CD4-positive, alpha-beta T cell treated with Interleukin-15 for 4 hours (primary cell): Measurements from ENCODE around the gene MICU1.
"Not testable (repeated sequence)": the region's sequence is repeated elsewhere in the genome, so short reads cannot be mapped to it uniquely, and the experiment has no call there.

Experiments
- DNase-seq: peaks from one replicate; pipeline ENCODE4 v3.0.0-alpha.2; 2020; ENCODE audit warnings: low spot score

Gene MICU1

DNA sequence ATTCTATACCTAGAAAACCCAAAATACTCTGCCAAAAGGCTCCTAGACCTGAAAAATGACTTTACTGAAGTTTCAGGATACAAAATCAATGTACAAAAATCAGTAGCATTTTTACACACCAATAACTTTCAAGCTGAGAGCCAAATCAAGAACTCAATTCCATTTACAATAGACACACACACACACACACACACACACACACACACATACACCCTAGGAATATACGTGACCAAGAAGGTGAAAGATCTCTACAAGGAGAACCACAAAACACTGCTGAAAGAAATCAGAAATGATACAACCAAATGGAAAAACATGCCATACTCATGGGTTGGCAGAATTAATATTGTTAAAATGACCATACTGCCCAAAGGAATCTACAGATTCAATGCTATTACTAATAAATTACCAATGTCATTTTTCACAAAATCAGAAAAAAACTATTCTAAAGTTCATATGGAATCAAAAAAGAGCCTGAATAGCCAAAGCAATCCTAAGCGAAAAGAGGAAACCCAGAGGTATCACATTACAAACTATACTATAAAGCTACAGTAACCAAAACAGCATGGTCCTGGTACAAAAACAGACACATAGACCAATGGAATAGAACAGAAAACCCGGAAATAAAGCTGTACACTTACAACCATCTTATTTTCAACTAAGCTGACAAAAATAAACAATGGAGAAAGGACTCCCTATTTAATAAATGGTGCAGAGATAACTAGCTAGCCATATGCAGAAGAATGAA, 122.0 kb downstream of the MICU1 start:
- no peak for DNase-seq

DNA sequence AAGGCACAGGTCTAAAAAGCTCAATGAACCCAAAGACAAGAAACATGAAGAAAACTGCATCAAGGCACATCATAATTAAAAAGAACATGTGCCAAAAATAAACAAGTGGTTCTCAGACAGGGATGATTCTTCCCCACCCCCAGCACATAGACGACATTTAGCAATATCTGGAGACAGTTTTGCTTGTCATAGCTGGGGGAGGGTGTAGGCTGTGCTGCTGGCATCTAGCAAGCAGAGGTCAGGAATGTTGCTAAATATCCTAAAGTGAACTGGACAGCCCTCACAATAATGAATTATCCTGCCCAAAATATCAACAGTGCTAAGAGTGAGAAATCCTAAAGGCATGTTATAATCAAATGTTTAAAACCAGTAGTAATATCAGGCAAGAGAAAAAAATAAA, 122.6 kb downstream of the MICU1 start:
- no peak for DNase-seq

DNA sequence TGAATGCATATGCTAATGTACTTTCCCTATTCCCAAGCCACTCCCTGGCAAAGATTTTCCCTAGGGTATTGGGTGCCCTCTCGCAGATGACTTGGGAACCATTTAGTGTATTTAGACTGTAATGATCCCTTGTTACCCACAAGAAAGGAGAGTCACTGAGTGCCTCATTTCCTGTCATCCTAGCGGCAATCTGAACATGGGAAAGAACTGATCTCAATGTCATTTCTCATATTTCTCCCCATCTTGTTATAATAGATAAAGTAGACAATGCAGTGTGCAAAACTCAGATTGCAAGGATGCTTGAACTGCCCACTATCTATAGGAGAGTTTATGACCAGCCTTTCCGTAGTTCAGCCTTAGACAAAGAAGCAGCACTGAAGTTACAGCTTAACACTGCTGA, 123.3 kb downstream of the MICU1 start:
- no peak for DNase-seq

DNA sequence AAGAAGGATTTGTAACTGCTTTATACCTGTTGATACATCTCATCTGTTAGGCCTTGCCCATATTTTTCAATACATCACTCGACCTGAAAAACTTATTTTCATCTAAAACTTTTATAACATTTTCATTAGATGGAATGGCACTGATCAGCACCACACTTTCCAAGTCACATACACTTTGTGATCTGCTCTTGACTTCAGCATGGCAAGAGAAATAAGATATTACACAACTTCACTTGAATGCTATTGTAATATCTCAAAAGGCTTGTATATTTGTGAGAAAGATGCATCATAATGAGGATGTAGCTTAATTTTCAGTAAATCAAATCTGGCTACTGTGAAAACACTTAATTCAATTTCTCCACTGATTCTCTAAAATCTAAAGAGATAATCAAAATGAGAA, 126.2 kb downstream of the MICU1 start:
- no peak for DNase-seq

DNA sequence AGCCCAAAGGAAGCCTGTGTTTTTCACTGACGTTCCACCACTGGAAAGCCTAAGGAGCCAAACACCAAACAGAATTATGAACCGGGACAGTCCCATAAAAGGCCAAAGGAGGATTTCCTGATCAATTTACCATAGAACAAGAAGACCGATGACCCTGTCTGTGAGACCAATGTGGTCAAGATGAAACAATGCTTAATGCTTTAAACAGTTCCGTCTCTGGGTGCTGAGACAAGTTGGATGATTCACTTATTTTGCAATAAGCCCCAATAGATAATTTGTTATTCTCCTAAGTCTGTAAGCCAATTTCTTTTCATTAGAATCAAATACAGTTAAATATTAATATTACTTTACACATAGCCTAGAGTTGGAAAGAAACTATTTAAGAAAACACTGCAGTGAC, 134.9 kb downstream of the MICU1 start:
- DNase-seq, result no peak

DNA sequence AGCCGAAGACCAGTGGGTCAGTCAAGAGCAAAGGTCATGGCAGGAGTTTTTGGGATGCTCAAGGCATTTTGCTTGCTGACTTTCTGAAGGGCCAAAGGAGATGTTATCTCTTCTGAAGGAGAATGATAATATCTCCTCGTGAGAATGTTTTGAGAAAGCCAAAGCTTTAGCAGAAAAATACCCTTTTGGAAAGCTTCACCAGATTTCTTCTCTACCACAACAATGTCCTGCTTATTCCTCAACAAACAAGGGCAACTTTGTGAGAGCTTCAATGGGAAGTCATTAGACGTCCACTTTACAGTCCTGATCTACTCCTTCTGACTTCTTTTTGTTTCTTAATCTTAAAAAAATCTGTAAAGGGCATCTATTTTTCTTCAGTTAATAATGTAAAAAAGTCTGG, 138.4 kb downstream of the MICU1 start:
- no peak for DNase-seq

DNA sequence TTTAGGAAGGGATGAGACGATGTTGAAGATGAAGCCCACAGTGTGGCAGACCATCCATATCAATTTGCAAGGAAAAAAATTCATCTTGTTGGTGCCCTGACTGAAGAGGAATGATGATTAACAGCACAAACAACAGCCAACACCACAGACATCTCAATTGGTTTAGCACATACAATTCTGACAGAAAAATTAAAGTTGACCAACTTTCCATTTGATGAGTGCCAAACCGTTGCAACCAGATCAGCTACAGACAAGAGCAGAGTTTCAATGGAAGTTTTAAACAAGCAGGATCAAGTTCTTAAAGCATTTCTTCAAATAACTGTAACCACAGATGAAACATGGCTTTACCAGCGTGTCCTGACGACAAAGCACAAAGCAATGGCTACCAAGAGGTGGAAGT, 138.8 kb downstream of the MICU1 start:
- no peak for DNase-seq

DNA sequence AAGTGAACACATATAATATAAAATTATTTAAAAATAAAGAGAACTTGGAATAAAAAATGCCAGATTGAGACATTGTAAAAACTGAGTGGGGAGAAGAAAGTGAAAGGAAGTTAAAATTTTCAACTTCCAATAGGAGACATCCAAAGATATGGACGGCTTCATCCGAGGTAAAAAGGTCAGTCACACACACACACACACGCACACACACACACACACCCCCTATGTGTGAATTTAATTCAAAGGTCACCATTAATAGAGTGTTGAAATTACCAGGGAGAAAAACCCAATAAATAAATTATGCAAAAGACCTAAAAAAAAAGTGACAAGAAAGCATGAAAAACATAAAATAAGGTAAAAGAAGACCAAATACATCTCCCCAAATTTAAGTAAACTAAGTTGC, 140.2 kb downstream of the MICU1 start:
- DNase-seq, result no peak

DNA sequence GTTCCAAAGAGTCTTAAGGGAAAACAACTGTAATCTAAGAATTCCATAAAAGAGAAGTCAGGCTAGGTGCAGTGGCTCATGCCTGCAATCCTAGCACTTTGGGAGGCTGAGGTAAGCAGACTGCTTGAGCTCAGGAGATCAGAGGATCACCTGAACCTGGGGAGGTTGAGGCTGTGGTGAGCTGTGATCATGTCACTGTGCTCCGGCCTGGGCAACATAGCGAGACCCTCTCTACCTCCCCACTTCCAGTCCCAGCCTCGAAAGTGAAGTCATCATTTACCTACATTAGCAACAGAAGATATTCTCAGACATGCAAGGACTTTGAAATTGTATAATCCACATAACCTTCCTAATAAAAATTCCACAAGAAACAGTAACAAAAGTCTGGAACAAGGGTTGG, 141.4 kb downstream of the MICU1 start:
- no peak for DNase-seq

DNA sequence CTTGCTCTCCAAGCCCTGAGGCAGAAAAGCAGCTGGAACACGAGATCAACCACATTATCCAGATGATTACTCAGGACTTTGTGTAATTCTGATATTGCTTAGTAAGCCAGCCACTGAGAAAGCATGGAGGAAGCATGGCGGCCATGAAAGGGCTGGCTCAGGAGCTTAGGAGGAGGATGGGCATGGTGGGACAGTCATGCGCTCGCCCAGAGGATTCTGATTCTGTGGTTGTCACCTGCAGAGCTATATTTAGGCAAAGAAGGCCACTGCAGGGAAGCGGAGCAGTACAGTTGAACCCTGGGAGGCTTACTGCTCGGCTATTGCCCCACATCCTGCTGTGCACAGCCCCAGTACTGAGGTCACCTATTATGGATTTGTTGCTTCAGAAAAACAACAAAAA, 142.4 kb downstream of the MICU1 start:
- no peak for DNase-seq

DNA sequence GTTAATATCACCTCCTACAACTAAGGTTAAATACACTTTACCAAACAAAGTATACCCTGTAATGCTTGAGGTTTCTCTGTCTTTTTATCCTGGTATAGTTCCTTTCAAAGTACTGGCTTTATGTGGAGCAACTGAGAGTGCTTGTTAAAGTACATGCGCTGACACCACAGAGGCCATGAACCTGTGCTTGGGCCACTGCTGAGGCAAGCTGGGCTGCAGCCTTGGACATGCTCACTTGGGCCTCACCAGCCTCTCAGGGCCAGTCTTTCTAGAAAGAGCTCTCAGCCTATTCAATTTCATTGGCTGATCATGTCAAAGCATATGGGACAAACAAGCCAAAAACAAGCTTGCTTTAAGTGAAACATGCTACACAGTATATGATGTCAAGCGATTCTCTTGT, 145.0 kb downstream of the MICU1 start:
- DNase-seq, result no peak

DNA sequence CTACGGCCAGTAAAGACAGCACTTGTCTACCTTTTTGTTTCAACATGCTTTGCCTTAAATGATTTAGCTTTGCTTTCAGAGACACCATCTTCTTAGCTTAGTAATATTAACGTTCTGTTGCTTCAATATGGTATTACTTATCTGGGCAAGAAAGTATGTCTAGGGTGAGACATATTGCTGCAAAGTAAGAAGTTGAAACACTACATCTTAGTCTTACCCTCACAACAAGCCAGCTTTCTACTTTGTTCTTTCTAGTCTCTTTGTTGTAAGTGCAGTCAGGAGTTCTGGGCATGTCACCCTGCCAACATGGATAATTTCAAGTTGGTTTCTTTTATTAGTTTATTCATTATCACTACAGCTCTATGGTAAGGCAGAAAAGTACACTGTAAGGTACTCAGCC, 148.4 kb downstream of the MICU1 start:
- no peak for DNase-seq

DNA sequence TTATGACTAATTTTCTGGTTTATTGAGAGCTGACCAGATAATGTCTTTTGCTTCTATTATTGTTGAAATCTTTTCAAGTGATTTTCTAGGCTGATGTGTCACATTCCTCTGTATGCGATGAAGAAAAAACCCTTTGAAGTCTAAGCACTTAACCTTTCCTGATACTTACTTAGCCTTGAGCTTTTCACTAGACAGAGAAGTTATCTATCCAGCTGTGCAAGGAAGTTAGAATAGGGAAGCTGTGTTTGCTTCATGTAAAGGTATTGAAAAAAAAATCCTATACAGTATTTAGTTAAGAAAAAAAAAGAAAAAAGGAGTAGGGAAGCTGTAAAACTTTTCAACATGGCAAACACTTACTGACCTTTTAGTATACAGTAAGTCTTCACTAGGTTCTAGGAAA, 153.6 kb downstream of the MICU1 start:
- no peak for DNase-seq

DNA sequence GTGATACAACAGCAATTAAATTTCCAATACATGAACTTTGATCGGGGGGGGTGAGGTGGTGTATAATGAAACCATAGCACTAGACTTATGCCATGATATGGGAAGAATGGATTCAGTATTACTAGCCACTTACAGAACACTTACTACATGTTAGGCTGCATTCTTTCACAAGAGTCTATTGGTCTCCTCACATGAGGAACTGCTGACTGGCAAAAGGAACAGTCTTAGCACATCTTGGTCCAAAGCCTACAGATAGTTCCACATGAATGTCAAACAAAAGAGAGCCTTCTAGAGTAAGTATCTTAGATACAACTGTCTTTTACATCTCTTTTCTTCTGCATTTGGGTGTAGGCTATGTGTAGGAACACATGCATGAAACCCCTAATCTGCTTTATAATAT, 155.2 kb downstream of the MICU1 start:
- no peak for DNase-seq

DNA sequence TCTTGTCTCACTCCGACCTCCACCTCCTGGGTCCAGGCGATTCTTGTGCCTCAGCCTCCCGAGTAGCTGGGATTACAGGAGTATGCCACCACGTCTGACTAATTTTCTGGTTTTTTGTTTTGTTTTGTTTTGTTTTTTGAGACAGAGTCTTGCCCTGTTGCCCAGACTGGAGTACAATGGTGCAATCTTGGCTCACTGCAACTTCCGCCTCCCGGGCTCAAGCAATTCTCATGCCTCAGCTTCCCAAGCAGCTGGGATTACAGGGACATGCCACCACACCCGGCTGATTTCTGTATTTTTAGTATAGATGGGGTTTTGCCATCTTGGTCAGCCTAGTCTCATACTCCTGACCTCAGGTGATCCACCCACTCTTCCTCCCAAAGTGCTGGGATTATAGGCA, 158.8 kb downstream of the MICU1 start:
- DNase-seq, result not testable (repeated sequence)

DNA sequence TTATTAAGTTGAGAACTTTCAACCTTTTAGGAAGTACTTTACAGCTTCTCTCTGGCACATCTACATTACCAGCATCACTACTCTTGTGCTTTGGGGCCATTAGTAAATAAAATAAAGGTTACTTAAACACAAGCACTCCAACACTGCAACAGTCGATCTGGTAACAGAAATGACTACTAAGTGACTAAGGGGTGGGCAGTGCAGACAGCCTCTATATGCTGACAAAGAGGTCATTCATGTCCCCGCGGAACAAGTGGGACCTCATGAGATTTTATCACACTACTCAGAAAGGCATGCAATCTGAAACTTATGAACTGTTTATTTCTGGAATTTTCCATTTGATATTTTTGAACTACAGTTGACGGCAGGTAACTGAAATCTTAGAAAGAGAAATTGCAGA, 159.9 kb downstream of the MICU1 start:
- DNase-seq, result no peak

DNA sequence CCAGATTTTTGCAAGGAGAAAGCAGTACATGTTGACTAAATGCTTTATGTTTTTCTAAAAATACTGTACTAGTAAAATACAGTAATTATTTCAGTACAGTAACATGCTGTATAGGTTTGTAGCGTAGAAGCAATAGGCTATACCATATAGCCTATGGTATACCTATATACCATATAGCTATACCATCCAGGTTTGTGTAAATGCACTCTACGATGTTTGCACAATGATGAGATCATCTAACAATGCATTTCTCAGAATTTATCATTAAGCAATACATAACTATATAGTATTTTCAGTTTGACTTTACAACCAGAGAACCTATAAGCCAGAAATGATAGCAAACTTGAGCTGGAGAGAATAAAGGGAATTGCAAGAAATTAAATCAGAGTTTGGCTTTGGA, 161.4 kb downstream of the MICU1 start:
- no peak for DNase-seq

DNA sequence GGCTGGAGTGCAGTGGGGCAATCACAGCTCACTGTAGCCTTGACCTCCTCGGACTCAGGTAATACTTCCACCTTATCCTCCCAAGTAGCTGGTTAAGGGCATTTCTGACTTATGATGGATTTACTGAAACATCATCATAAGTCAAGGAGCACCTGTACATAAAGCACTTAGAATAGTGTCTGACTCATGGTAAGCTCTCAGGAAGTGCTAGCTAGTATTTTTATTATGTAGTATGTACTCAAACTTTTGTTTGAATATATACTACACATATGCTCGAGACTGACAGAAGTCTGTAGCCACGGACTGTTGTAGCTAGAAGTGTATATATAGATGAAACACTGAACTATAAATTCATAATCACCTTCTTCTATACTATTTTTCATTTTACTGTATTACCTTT, 163.6 kb downstream of the MICU1 start:
- DNase-seq, result no peak

DNA sequence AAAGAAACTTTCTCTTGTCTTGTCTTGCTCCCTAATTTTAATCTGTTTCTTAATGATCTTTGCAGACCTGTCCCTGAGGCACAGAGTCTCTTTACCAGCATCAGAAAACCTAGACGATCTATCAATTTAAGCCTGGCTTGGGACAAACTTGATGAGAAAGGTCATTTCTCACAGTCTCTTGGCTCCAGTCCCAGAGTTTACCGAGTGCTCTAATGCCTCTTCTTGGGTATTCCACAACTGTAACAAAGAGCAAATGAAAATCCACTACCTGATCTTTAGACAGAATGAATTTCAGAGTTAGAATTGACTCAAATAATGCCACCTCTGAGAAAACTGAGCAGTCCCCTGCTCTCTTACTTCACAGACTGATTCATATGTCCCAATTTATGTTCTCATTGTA, 164.8 kb downstream of the MICU1 start:
- no peak for DNase-seq

DNA sequence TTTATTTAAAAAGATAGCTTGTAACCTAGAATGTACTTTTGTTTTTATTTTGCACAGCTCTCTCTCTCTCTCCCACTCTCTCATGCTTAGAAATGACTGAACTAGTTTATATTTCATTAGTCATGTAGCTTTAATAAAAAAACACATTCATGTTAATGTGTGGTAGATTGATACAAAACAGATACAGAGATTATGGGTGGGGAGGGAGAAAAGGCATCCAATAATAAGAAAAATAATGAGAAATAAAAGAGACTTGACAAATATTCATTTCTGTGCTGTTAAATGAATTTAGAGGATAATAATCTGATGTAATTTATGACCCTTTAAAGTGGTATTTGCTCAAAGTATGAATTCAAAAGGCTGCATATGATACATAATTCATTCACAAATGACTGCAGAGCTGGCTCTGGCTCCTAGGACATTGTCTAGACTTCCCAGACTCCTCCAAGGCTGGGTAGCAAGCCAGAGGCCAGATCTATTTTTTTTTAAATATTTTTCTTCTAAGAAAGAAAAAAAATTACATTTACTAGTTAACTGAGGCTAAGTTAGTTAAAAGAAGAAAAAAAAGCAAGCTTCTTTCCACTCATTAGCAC, 165.5 kb downstream of the MICU1 start:
- no peak for DNase-seq

DNA sequence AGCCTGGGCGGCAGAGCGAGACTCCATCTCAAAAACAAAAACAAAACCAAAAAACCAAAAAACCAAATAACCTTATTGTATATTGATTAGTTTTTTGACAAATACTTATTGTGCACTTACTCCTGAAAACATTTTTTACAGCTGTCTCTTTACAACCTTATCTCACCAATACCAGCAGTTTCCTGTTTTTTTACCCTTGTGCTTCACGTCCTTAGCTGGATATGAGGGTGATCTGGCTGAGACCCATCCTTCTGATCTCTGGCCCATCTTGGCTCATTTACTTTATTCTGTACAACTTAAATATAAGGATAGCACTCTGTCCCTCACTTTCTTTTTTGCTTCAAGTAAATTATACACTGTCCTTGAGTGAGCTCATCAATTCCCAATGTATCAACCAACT, 166.6 kb downstream of the MICU1 start:
- no peak for DNase-seq

DNA sequence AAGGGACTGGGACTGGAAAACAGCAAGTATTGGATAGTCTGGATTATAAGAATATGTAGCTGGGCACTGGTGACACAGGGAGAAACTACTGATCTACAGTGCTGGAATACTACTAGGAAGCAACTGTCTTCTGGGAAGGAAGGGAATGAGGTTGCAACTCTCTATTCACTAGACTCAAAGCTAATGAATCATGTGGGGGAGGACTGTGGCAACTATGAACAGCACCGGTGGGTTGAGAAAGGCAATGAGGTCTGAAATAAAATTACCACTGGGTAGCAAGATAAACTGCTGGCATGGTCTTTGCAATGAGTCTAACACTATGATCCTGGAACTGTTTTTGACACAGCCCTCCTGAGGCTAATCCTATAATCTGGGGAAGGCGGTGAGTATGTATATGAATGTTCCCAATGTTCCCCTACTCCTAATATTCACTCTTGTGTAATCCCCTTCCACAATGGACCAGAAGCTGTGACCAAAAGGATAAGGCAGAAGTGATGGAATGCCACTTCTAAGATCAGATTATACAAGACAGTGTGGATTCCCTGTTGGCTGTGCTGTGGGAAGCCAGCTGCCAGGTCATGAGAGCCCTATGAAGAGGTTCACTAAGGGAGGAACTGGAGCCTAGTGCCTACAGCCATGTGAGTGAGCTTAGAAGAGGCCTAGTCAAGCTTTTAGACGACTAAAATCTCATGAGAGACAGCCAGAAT, 169.8 kb downstream of the MICU1 start:
- DNase-seq, result no peak

DNA sequence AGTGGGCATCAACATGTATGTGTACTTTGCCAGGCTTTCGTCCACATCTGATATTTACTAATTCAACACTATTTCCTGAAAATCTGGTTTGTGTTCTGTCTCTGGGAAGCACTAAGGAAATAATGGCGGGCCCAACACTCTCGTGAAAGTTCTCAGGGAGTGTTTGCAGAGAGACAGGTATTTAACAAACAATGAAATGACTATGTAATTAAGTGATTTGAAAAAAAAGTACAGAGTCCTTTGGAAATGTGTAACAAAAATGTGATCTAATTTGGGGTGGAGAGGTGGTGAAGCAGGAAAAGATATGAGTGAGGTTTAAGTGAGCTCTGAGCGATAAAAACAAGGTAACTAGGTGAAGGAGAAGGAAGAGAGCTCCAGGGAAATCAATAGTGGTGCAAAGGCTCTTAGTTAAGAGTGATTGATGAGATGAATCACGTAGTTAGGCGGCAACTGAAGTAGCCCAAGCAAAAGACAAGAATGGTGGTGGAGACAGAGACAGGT, 175.9 kb downstream of the MICU1 start:
- no peak for DNase-seq
